Neural cell (in vitro differentiated cells): Measurements from ENCODE around the gene CRAT. TPM values are rescaled to one million over a fixed set of nuclear protein-coding genes. Genes with fewer than 3 reads are reported as not detected.

Source experiments
- H2AFZ ChIP-seq: fragments of 200-600, 300-800 bp; sonication (generic), shearing (Covaris generic); 2 replicates; pipeline ENCODE4 v1.6.0; 2014; ENCODE audit warnings: low read depth, mild to moderate bottlenecking, antibody characterized with exemption, low read length, moderate library complexity
- H3F3A ChIP-seq: fragments of 200-600 bp; shearing (Covaris generic); 2 replicates; pipeline ENCODE4 v1.6.1; 2016; ENCODE audit warnings: mild to moderate bottlenecking, moderate library complexity, mixed read lengths, antibody characterized with exemption, low read length; ENCODE audit not compliant: insufficient read depth, poor library complexity, severe bottlenecking
- H3K27ac ChIP-seq: fragments of 200-600, 300-800 bp; sonication (generic), shearing (Covaris generic); 2 replicates; pipeline ENCODE4 v1.5.1; 2014; ENCODE audit warnings: mild to moderate bottlenecking, low read length, moderate library complexity
- H3K27me3 ChIP-seq: fragments of 300-800, 200-600 bp; sonication (generic), shearing (Covaris generic); 2 replicates; pipeline ENCODE4 v1.6.0; 2014; ENCODE audit warnings: mild to moderate bottlenecking, low read depth, low read length, moderate library complexity; ENCODE audit not compliant: insufficient read depth
- H3K36me3 ChIP-seq: fragments of 300-800, 200-600 bp; sonication (generic), shearing (Covaris generic); 2 replicates; pipeline ENCODE4 v1.5.1; 2014; ENCODE audit warnings: mild to moderate bottlenecking, antibody characterized with exemption, low read length, moderate library complexity; ENCODE audit not compliant: insufficient read depth
- H3K4me2 ChIP-seq: fragments of 300-800, 200-600 bp; sonication (generic), shearing (Covaris generic); 2 replicates; pipeline ENCODE4 v1.6.0; 2014; ENCODE audit warnings: mild to moderate bottlenecking, low read length
- H3K4me3 ChIP-seq: fragments of 300-800, 200-600 bp; sonication (generic), shearing (Covaris generic); 2 replicates; pipeline ENCODE4 v1.5.1; 2014; ENCODE audit warnings: mild to moderate bottlenecking, low read length, moderate library complexity
- H3K79me2 ChIP-seq: fragments of 200-600 bp; shearing (Covaris generic); replicated peaks from 2 replicates; pipeline ENCODE4 v1.6.0; 2014; ENCODE audit warnings: mild to moderate bottlenecking, low read length, moderate library complexity; ENCODE audit not compliant: insufficient read depth
- H3K9ac ChIP-seq: fragments of 300-800, 200-600 bp; sonication (generic), shearing (Covaris generic); 2 replicates; pipeline ENCODE4 v1.6.1; 2016; ENCODE audit warnings: mild to moderate bottlenecking, low read length, mixed read lengths
- H3K9me2 ChIP-seq: fragments of 200-600 bp; shearing (Covaris generic); 2 replicates; pipeline ENCODE4 v1.6.1; 2016; ENCODE audit warnings: mild to moderate bottlenecking, low read length, mixed read lengths; ENCODE audit not compliant: insufficient read depth
- H3K9me3 ChIP-seq: fragments of 200-600, 300-800 bp; sonication (generic), shearing (Covaris generic); 2 replicates; pipeline ENCODE4 v1.6.1; 2016; ENCODE audit warnings: mild to moderate bottlenecking, mixed run types, low read length, moderate library complexity, mixed read lengths
- H4K20me1 ChIP-seq: fragments of 200-600 bp; shearing (Covaris generic); 2 replicates; pipeline ENCODE4 v1.6.1; 2016; ENCODE audit warnings: mild to moderate bottlenecking, mixed run types; ENCODE audit not compliant: insufficient read depth
- CTCF ChIP-seq: fragments of 450-650 bp; IDR thresholded peaks from 2 replicates; pipeline ENCODE4 v1.5.1; 2014; ENCODE audit warnings: antibody characterized with exemption, mild to moderate bottlenecking, moderate library complexity; ENCODE audit not compliant: poor library complexity, severe bottlenecking
- EP300 ChIP-seq: fragments of 450-650 bp; conservative IDR thresholded peaks from 2 replicates; pipeline ENCODE4 v1.6.1; 2014; ENCODE audit warnings: antibody characterized with exemption, mild to moderate bottlenecking, moderate library complexity; ENCODE audit not compliant: poor library complexity, severe bottlenecking
- EZH2 ChIP-seq: fragments of 200-600, 300-800 bp; shearing (Covaris generic), sonication (generic); IDR thresholded peaks from 2 replicates; pipeline ENCODE4 v1.6.1; 2014; ENCODE audit warnings: antibody characterized with exemption, low read length, borderline replicate concordance, mild to moderate bottlenecking; ENCODE audit not compliant: insufficient read depth, poor library complexity, severe bottlenecking
- MXI1 ChIP-seq: fragments of 450-650 bp; conservative IDR thresholded peaks from 2 replicates; pipeline ENCODE4 v1.6.1; 2014; ENCODE audit warnings: antibody characterized with exemption, mild to moderate bottlenecking; ENCODE audit not compliant: poor library complexity, severe bottlenecking
- POLR2AphosphoS5 ChIP-seq: IDR thresholded peaks from 2 replicates; pipeline ENCODE4 v1.6.1; 2012
- RAD21 ChIP-seq: fragments of 450-650 bp; conservative IDR thresholded peaks from 2 replicates; pipeline ENCODE4 v1.6.1; 2014; ENCODE audit warnings: antibody characterized with exemption, mild to moderate bottlenecking, moderate library complexity
- REST ChIP-seq: IDR thresholded peaks from 2 replicates; pipeline ENCODE4 v1.6.1; 2012; ENCODE audit warnings: borderline replicate concordance
- SMC3 ChIP-seq: fragments of 450-650 bp; conservative IDR thresholded peaks from 2 replicates; pipeline ENCODE4 v1.6.1; 2014; ENCODE audit warnings: antibody characterized with exemption, mild to moderate bottlenecking, moderate library complexity; ENCODE audit not compliant: poor library complexity
- TAF1 ChIP-seq: IDR thresholded peaks from 2 replicates; pipeline ENCODE4 v1.6.1; 2012; ENCODE audit warnings: low read depth
- polyA plus RNA-seq: library from polyadenylated mRNA; depleted of rRNA; stranded (reverse); fragments of >200 nt; gene quantifications from 2 replicates; pipeline ENCODE4 v1.2.3, GENCODE V29; 2014

The CRAT gene
- polyA plus RNA-seq, 1 donor from 2014 or later = 14.3 TPM

- H3K4me2 ChIP-seq = no peak overlapping the region
- no peak overlapping the region for H2AFZ ChIP-seq
- H3K36me3 ChIP-seq = no peaks in the 10 kb centered on the region
- no peaks in the 10 kb centered on the region for H4K20me1 ChIP-seq
- no peak overlapping the region for H3K4me3 ChIP-seq
- H3K9me3 ChIP-seq = no peaks in the 10 kb centered on the region
- no peak overlapping the region for H3K9ac ChIP-seq
- H3K27me3 ChIP-seq = no peaks in the 10 kb centered on the region
- H3K27ac ChIP-seq = no peak overlapping the region
- H3F3A ChIP-seq = no peaks in the 10 kb centered on the region
- H3K79me2 ChIP-seq = no peaks in the 10 kb centered on the region
- no peaks in the 10 kb centered on the region for H3K9me2 ChIP-seq
- no peak for TF ChIP-seq EP300
- TF ChIP-seq POLR2AphosphoS5 = no peak
- no peak for TF ChIP-seq RAD21
- TF ChIP-seq EZH2 = no peak
- TF ChIP-seq REST = no peak
Measured at GRCh38 chr9:129145316-129145715, 34.7 kb upstream of the CRAT start.

DNA sequence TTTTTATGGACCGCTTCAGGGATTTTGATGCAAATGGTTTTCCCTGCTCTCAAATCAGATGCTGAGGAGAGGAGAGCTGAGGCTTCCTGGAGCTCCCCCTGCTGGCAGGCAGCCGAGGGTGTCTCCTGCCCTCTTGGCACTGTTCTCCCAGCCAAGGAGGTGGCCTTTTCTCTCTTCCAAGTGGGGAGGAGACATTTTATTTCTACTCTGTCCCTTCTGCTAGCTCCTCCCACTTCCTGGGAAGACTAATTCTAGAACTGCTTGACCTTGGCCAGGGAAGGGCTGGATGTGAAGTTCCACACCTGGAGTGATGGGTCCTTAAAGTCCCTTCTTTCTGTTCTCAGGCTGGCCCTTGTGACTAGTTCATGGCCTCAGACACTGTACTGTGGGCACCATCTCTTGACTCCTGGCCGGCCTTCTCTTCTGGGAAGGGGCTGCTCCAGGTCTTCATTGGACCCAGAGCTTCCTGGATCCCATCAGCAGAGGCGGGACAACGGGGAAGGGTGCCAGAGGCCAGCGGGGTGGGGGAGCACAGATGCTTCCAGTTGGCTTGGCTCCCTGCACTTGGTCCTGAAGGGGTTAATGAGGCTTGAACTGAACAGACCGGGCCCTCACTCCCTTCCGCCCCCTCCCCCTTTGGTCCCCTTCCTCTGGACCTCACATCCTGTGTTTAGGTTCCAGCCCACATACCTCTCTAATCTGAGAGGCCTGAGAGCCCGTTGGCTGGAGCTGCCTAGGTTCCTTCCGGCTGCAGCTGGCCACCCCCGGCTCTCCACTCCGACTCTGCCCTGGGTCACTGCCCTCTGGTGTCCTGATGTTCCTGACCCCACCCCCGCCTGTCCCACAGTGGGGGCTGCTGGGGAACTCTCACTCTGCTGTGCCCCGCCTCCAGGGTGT is 32.7 kb upstream of the CRAT start:
- Histone ChIP-seq H3K79me2 (no peaks in the 10 kb centered on the region), H3K9me3 (no peaks in the 10 kb centered on the region), H3F3A (no peaks in the 10 kb centered on the region), H3K27me3 (no peaks in the 10 kb centered on the region), H3K4me3 (no peak overlapping the region), H3K4me2 (no peak overlapping the region), H3K27ac (peak overlapping the region; percentile 99), H2AFZ (no peak overlapping the region), H3K36me3 (no peaks in the 10 kb centered on the region), H3K9me2 (no peaks in the 10 kb centered on the region), H3K9ac (no peak overlapping the region), H4K20me1 (no peaks in the 10 kb centered on the region)
- TF ChIP-seq SMC3 = peak; percentile 41
- TF ChIP-seq CTCF = peak; percentile 65
- no peak for TF ChIP-seq TAF1
- TF ChIP-seq REST = no peak
- TF ChIP-seq MXI1 = no peak
- no peak for TF ChIP-seq POLR2AphosphoS5
- no peak for TF ChIP-seq EZH2
- TF ChIP-seq RAD21 = peak; percentile 19
- no peak for TF ChIP-seq EP300
